Forelimb muscle (tissue), 1 donor: Measurements from ENCODE around the gene STARD7. TPM values are rescaled to one million over a fixed set of nuclear protein-coding genes. Genes with fewer than 3 reads are reported as not detected.
"Not testable (repeated sequence)": the region's sequence is repeated elsewhere in the genome, so short reads cannot be mapped to it uniquely, and the experiment has no call there.

Experiments
- DNase-seq: peaks from one replicate; pipeline ENCODE4 v3.0.0-alpha.2; 2013; ENCODE audit warnings: low read depth
- polyA plus RNA-seq: library from polyadenylated mRNA; unstranded; fragments of 120-200 nt; gene quantifications from one replicate; pipeline ENCODE4 v1.2.1, GENCODE V29; 2013; ENCODE audit not compliant: insufficient read length

STARD7 gene
- polyA plus RNA-seq, 1 donor, result 105 TPM

- no peak for DNase-seq
Measured at GRCh38 chr2:96163768-96164429, 44.7 kb downstream of the STARD7 start.

GRCh38 chr2:96163415-96163767, 45.2 kb downstream of the STARD7 start:
- no peak for DNase-seq

GRCh38 chr2:96161898-96162297, 46.7 kb downstream of the STARD7 start:
- no peak for DNase-seq

- not testable (repeated sequence) for DNase-seq
Measured at GRCh38 chr2:96160366-96160765, 48.3 kb downstream of the STARD7 start.

GRCh38 chr2:96159084-96159830, 49.4 kb downstream of the STARD7 start:
- DNase-seq, result no peak

GRCh38 chr2:96158554-96158940, 50.1 kb downstream of the STARD7 start:
- DNase-seq, result no peak

GRCh38 chr2:96157649-96158553, 50.7 kb downstream of the STARD7 start:
- DNase-seq, result no peak

- DNase-seq, result no peak
Measured at GRCh38 chr2:96156926-96157648, 51.5 kb downstream of the STARD7 start.

GRCh38 chr2:96156011-96156820, 52.4 kb downstream of the STARD7 start:
- DNase-seq, result no peak

GRCh38 chr2:96154506-96155380, 53.9 kb downstream of the STARD7 start:
- DNase-seq, result no peak

- DNase-seq, result no peak
Measured at GRCh38 chr2:96153991-96154431, 54.6 kb downstream of the STARD7 start.

- DNase-seq, result no peak
Measured at GRCh38 chr2:96153291-96153713, 55.3 kb downstream of the STARD7 start.

- DNase-seq, result no peak
Measured at GRCh38 chr2:96152304-96153161, 56.1 kb downstream of the STARD7 start.

- no peak for DNase-seq
Measured at GRCh38 chr2:96151595-96152303, 56.9 kb downstream of the STARD7 start.

GRCh38 chr2:96150791-96151594, 57.6 kb downstream of the STARD7 start:
- DNase-seq, result no peak

- DNase-seq, result no peak
Measured at GRCh38 chr2:96150007-96150640, 58.5 kb downstream of the STARD7 start.
